GM19240 (cell line): Measurements from ENCODE around the gene CENPP.

Experiments
- DNase-seq: peaks from one replicate; pipeline ENCODE4 v3.0.0; 2011; ENCODE audit warnings: low spot score; ENCODE audit not compliant: insufficient read length

Gene CENPP

DNA sequence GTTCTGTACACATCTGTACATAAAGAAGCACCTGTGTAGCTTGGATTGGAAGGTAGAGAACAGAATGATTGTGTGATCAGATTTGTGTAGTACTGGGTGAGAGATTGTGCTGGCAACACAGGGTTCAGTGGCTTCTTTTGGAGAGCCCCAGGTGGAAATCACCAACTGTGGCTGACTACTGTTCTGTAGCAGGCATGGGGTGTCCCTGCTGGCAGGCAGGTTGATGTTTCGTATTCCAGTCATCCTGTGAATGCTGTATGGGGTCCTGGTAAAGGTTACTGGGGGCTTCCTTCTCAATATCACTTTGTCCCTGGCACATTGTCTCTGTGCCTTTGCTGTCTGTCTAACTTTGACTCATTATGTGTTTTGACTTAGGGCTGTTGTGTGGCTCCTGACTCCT lies 151.2 kb downstream of the CENPP start:
- no peak for DNase-seq

- DNase-seq = no peak
Measured at GRCh38 chr9:92478783-92479182, 153.0 kb downstream of the CENPP start.

DNA sequence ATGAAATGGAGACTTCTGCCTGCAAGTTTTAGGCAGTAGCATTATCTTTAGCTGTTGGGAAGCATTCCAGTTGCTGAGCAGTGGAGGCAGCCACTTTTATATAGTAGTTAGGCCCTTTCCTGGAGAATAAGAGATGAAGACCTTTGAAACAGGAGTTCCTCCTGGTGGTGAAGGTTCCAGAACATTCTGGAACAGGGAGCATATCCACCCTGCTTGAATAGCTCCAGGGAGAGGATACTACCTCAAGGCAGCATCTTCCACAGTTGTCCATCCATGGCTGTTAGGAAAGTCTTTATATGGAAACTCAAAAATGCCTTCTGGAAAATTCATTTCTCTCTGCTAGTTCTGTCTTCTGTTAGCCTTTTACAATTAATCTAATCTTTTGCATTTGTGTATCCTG lies 153.6 kb downstream of the CENPP start:
- no peak for DNase-seq

GRCh38 chr9:92480291-92480771 lies 154.6 kb downstream of the CENPP start:
- no peak for DNase-seq

GRCh38 chr9:92480986-92481633 lies 155.4 kb downstream of the CENPP start:
- no peak for DNase-seq

DNA sequence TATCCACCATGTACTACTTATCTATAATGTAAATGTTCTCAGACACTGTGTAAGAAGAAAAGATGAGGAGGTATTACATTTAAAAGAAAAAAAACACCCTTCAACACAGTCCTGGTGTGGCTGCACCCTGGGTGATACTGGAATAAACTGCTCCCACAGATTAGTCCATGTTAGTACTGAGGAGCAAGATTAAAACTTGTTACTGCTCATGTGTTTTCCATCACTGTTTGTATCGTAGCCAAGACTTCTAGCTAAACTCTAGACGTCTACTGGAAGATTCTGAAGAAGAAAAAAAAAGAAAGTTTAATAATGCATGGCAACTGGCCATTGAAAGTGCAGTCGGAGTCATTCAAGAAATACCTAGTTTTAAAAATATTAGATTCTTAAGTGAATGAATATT lies 156.6 kb downstream of the CENPP start, which contains the start of gene ASPN:
ASPN (minus strand) TSS at position 178 of the 400 bp plus-strand sequence.
- no peak for DNase-seq

GRCh38 chr9:92482805-92483204 lies 157.1 kb downstream of the CENPP start:
- DNase-seq = no peak

- no peak for DNase-seq
Measured at GRCh38 chr9:92483627-92484545, 158.1 kb downstream of the CENPP start.

GRCh38 chr9:92484563-92484962 lies 158.8 kb downstream of the CENPP start:
- no peak for DNase-seq

DNA sequence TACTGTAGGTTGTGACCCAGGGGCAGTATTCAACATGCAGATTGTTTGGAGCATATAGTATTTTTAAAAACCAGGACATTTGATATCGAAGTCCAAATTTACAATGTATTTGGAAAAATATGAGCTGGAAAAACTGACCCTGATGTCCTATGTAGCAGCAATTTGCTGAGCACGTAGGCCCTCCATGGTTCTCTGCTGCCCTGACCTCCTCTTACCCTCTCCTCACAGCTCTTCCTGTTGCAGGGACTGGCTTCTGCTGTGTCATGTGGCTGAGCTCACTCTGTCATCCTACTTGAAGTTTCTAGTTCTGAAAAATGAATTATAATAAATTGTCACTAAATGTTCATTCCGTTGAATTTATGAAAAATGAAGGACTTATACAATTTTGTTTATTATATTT lies 160.6 kb downstream of the CENPP start:
- no peak for DNase-seq

GRCh38 chr9:92488681-92489550 lies 163.2 kb downstream of the CENPP start:
- no peak for DNase-seq

DNA sequence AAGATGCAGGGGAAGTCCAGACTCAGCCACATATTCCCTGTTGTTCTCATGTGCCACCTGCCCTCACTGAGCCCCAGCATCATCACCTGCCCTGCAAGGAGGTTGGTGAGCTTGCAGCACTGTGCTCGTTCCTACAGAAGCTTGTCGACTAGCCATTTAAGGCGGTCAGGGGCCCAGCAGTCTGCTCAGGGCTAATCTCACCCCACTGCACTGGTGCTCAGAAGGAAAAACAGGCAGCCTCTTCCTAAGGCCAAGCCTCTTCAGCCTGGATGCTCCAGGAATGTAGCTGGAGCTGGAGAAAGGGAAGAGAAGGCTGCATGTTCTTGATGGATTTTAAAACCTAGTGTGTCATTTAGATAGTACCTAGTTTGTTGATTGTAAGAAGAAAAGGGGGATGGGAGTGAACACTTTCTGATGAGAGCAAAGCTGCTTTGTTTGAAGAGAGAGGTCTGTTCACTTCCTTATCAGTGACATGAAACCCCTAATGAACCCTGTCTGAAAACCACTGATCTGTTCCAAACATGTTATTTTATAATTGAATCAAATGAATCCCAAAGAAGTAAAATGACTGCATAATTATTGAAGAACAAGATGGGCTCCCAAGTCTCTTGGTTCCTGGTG lies 167.1 kb downstream of the CENPP start:
- no peak for DNase-seq

- DNase-seq = no peak
Measured at GRCh38 chr9:92493749-92494387, 168.1 kb downstream of the CENPP start.

DNA sequence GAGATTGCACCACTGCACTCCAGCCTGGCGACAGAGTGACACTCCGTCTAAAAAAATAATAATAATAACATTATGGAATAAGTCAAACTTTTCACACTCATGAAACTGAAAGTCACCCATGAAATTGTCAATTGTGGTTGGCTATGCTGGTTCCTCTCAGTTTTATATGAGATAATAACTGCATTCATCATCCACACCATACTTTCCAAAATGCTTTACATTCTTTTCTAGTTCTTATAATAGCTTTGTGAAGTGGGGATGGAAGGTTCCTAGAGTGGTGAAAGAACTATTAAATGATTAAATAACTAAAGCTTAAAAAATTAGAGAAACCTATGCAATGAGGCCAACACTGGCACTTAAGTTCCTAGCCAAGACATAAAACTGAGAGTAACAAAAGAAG lies 169.1 kb downstream of the CENPP start:
- no peak for DNase-seq

DNA sequence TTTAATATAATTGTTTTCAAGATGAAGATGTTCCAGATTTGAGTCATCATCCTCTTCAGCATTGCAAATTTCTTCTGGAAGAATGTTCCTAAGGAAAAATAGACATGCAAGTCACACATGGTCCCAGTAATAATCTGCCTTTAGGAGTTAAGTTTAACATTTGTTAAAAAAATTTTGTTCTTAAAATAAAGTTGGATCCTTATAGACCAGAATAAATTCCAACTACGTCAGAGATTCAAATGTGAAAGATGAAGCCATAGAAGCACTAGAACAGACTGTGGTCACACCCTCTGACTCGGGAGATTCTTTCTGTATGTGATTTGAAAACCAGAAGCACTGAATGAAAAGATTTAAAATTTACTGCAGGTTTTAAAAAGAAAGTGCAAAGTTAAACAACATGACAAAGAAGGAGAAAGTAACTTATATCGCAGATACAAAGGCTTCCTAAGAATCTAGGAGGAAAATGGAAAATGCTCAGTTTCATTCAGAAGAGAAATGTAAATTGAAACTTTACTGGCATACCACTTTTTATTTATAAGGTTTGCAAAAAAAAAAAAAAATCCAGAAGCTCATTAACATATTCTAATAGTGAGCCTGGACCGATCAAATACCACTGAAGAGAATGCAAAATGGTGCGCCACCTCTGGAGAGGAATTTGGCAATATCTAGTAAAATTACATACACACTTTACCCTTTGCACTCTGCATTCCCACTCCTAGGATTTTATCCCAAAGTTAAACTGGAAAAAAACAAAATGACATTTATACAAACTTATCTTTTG lies 170.8 kb downstream of the CENPP start:
- no peak for DNase-seq

DNA sequence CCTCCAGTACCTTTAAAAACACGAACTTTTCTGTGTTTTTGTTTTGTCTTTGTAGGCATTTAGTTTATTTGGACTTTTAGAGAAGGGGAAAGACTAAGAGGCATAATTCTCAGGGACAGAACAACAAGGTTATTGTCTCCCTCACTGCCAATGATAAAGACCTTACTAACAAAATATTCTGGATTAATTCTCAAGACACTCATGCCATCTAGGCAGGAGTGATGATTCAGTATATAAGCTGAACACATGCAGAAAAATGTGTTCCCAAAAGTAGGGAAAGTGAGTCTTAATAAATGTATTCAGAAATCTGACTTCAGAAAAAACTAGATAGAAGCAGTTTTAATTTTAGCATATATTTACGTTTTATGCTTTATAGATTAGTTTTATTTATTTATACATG lies 173.9 kb downstream of the CENPP start:
- no peak for DNase-seq

DNA sequence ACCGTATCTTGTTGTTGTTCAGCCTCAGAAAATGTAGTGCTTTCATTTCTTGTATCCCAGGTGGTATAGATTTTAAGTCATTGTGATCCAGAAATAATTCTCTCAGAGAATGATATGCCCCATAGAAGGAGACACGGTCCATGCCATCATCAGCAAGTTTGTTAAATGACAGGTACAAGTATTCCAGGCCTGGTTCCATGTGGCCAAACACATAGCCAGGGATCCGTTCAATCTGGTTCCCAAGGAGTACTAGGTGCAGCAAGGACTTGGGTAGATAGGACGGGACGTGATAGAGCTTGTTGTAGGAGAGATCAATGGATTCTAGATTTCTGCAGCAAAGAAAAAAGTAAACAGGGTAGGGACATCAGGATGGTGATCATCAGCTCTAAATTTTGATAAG lies 175.0 kb downstream of the CENPP start:
- no peak for DNase-seq

GRCh38 chr9:92501671-92502393 lies 176.1 kb downstream of the CENPP start:
- DNase-seq = peak; percentile 9

DNA sequence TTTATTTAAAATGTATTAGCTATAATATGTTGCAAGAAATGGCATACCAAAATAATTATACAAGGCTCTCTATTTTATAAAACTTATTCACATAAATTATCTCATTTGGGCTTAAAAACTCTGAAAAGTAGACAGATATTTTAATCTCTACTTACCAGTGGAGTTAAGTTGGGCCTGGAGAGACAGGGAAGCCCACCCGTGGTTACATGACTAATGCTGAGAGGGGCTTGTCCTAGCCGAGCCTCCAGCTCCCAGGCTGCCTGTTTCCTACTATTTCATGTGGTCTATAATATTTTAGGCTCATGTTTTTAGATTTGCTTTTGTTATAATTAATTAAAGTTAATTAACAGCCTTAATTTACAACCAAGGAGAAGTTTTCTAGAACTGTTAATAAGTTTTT lies 177.4 kb downstream of the CENPP start:
- no peak for DNase-seq
